Tongue (tissue), 2 donors: Measurements from ENCODE around the gene LINC01488. TPM values are rescaled to one million over a fixed set of nuclear protein-coding genes. Genes with fewer than 3 reads are reported as not detected.

Source experiments
- DNase-seq: peaks from one replicate; pipeline ENCODE4 v3.0.0-alpha.2; 2015
- total RNA-seq: library from RNA; depleted of rRNA; stranded (reverse); fragments of >200 nt; gene quantifications from one replicate; pipeline ENCODE4 v1.2.3, GENCODE V29; 2014

LINC01488 gene
- total RNA-seq, 1 donor from 2014 or later = not detected

- no peak for DNase-seq
These were observed 1.7 kb upstream of the LINC01488 start for GRCh38 chr11:69479591-69480271.

DNA sequence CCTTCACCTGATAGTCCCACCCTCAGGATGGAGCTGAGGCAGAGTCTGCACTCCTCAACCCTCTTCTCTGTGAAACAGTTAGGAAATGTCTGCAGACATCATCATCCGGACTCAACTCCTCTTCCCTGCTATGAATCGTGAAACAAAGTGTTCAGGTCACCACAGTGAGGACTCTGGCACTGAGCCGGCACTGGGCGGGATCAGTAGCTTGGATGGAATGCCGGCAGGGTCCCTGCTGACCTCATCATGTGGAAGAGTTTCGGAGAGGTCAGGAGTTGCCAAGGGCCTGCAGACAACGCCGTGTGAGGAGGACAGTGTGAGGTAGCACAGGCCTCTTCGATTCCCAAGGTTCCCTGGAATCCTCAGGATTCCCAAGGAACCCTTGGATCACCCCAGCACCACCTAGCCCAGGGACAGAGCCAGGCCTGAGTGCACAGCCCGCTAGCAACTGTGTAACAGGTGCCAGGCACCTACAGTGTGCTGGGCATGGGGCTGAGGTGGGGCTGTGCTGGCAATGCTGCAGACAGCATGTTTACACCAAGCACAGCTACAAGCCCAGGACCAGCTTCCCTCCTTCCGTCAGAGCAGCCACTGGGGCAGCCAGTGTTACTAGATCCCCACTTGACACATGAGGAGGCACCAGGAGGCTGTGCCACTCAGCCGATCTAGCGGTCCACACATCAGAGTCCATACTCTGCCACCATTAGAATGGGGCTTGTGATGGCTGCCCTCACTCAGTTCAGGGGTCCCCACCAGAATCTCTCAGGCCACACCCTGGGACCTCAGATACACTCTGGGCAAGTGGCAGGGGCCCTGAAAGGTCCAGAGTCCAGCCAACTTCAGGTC lies 693 bp upstream of the LINC01488 start:
- peak; percentile 51 for DNase-seq

DNA sequence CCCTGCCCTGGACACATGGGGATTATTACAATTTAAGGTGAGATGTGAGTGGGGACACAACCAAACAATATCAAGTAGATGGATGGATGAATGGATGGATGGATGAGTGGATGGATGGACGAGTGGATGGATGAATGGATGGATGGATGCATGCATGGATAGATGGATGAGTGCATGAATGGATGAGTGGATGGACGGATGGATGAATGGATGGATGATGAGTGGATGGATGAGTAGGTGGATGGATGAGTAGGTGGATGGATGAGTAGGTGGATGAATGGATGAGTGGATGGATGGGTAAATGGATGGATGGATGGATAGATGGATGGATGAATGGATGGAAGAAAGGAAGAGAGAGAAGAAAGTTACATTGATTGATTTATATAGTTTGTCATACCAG lies 859 bp downstream of the LINC01488 start:
- DNase-seq = no peak

- DNase-seq = no peak
These were observed 1.7 kb downstream of the LINC01488 start for GRCh38 chr11:69483170-69483569.

DNA sequence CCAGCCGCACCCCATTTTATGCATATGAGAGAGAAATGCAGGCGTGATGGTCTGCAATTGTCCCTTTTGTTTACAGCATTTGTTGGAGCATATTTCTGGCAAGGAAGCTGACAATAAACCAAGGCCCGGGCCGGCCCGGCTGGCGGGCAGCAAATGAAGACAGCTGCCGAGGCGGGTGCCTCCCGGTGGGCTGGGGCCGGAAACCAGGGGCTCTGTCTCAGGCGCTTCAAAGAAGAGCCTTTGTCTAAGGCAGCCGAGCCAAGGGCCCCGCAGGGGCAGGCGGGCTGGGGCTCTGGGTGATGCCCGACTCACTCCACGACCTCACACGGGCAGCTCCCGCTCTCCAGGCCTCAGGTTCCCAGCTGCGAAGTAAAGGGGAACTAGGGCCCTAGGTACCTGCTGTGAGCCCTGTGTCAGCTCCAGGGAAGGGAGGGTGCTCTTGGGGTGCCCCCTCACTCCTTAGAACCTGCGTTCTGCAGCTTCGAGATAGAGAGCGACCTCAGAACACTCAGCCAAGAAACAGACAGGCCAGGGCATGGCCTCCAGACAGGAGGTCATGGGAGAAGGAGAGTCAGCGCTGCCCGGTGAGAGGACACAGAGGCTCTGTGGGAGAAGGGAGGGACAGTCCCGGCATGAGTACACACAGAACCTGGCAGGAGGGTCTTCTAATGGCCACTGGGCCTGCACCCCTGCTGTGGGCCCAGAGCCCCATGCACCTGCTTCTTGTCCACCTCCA lies 2.4 kb downstream of the LINC01488 start:
- peak; percentile 73 for DNase-seq

- DNase-seq = peak; percentile 42
These were observed 3.2 kb downstream of the LINC01488 start for GRCh38 chr11:69484427-69485259.

GRCh38 chr11:69485337-69486041 lies 4.0 kb downstream of the LINC01488 start:
- DNase-seq = no peak

- no peak for DNase-seq
These were observed 4.8 kb downstream of the LINC01488 start for GRCh38 chr11:69486056-69486772.

DNA sequence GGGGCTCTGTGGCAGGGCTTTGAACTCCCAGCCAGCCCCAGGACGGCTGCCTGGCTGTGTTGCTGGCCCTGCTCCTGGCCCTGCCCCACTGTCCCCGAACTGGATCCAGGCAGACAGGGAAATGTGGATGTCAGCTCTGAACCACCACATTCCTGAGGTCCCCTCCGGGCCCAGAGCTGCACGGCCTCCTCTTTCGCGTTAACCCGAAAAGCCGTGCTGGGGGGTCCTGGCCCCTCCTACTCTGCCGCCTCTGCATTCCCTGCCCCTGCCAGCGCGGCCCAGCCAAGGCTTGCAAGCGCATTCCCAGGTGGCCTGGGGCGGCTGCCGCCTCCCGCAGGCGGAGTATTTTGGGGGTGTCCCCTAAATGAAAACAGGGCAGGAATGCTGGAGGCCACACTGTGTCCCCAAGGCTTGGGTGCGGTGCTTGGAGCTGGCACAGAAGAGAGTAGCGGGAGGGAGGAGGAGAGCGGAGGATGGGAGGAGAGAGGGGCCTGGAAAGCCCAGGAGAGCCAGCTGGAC lies 5.4 kb downstream of the LINC01488 start:
- peak; percentile 42 for DNase-seq

DNA sequence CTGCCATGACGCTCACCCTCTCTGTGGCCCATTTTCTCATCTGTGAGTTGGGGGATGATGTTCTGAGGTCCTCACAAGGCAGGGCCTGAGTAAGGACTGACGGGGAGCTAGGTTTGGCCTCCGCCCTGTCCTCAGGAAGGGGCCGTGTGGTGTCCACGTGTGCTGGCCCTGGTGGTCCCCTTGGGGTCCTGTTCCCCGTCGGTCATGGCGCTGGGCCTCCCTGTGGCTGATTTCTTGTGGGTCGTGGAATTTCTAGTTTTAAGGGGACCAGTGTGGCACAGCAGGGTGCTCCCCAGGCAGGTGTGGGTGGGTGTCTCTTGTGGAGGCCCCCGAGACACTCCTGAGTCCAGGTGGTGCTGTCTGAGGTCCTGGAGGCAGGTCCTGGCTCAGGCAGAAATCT lies 5.9 kb downstream of the LINC01488 start:
- DNase-seq = no peak

GRCh38 chr11:69487849-69488542 lies 6.5 kb downstream of the LINC01488 start:
- DNase-seq = no peak

GRCh38 chr11:69488543-69488940 lies 7.1 kb downstream of the LINC01488 start:
- DNase-seq = no peak

GRCh38 chr11:69489031-69489745 lies 7.7 kb downstream of the LINC01488 start:
- DNase-seq = peak; percentile 72

GRCh38 chr11:69489746-69490365 lies 8.4 kb downstream of the LINC01488 start:
- DNase-seq = no peak

DNA sequence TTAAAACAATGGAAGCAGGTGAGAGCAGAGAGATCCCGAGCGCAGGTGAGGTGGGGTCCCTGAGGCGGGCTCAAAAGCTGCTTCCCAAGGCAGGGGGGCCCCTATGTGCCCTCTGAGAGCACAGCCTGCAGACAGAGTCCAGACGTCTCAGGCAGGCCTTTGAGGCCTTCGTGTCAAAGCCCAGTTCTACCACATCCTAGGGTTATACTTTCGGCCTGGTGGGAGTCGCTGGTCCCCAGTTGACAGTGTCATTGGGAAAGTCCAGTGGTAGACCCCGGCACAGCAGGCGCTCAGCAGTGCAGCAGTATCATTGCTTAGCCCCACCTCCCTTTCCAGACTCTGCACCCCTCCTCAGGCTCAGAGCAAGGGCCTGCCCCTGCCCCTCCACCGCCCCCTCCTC lies 9.1 kb downstream of the LINC01488 start:
- no peak for DNase-seq

- no peak for DNase-seq
These were observed 9.9 kb downstream of the LINC01488 start for GRCh38 chr11:69491071-69492031.
